Measurements from ENCODE around the gene SP100. TPM values are rescaled to one million over a fixed set of nuclear protein-coding genes. Genes with fewer than 3 reads are reported as not detected.

Gene SP100
- total and polyA plus RNA-seq, 2 of the 8 experiments (the other 6 are each of a cell fraction or from before 2014, with no cell fraction given): 0.06 to 1.1 TPM

GRCh38 chr2:230494980-230495379 is 79.0 kb downstream of the SP100 start:
- no peaks in the 10 kb centered on the region for H3K9me3 ChIP-seq (ENCODE audit: insufficient read depth in 2 of 2, low read depth in 1 of 2, low read length in 1 of 2)

More at GRCh38 chr2:230494980-230495379, 79.0 kb downstream of the SP100 start:
- ChIA-PET POLR2A (ENCODE audit: partially characterized antibody) (no interaction called here), CTCF (ENCODE audit: partially characterized antibody) (interaction anchor here (1.6 kb wide), 1 partner anchor 427 kb away, joined by 3 read pairs; the partner anchor contains the start of gene SLC16A14)
- Histone ChIP-seq H2AFZ (ENCODE audit: low read length) (no peak overlapping the region), H3K56ac (replicated peaks; ENCODE audit: insufficient read length, low read depth, low read length) (no peak overlapping the region), H3K23ac (ENCODE audit: insufficient read length) (no peak overlapping the region), H3K4me3 (ENCODE audit: extremely low read depth in 1 of 4, insufficient read depth in 2 of 4, low read depth in 3 of 4, low read length in 4 of 4) (no peak overlapping the region), H4K91ac (replicated peaks; ENCODE audit: insufficient read length, low read length) (no peak overlapping the region), H2BK120ac (replicated peaks; ENCODE audit: low read depth, low read length) (no peak overlapping the region), H4K20me1 (replicated peaks in 1 of 2; ENCODE audit: control insufficient read depth in 1 of 2, insufficient read depth in 2 of 2, low read length in 2 of 2) (no peaks in the 10 kb centered on the region), H3K23me2 (ENCODE audit: low read depth, low read length) (no peaks in the 10 kb centered on the region), H3K79me1 (ENCODE audit: low read depth, low read length) (no peaks in the 10 kb centered on the region), H4K8ac (ENCODE audit: extremely low read depth, insufficient read depth, low read length) (no peak overlapping the region), H3K27me3 (replicated peaks in 1 of 4; ENCODE audit: control insufficient read depth in 3 of 4, extremely low read depth in 1 of 4, insufficient read depth in 3 of 4, low read length in 3 of 4) (no peaks in the 10 kb centered on the region), H3K79me2 (ENCODE audit: control insufficient read depth in 1 of 2, insufficient read depth in 2 of 2, low read length in 2 of 2) (no peaks in the 10 kb centered on the region), H2BK15ac (ENCODE audit: low read length) (no peak overlapping the region), H2BK5ac (ENCODE audit: low read depth, low read length) (no peak overlapping the region), H3K4ac (replicated peaks; ENCODE audit: insufficient read length, low read depth, low read length) (no peak overlapping the region), H3K14ac (ENCODE audit: insufficient read length) (no peak overlapping the region), H3K9ac (replicated peaks in 1 of 4; ENCODE audit: extremely low read depth in 1 of 4, low read depth in 3 of 4, low read length in 3 of 4) (no peak overlapping the region), H4K5ac (ENCODE audit: insufficient read length, low read depth, low read length) (no peak overlapping the region), H3K4me1 (replicated peaks in 1 of 4; ENCODE audit: control insufficient read depth in 3 of 4, insufficient read depth in 4 of 4, low read length in 3 of 4) (no peaks in the 10 kb centered on the region), H2AK5ac (ENCODE audit: low read depth, low read length) (no peak overlapping the region), H2BK12ac (ENCODE audit: low read depth, low read length) (no peak overlapping the region), H3K4me2 (ENCODE audit: insufficient read depth in 1 of 2, low read depth in 2 of 2, low read length in 2 of 2) (no peak overlapping the region), H3K36me3 (ENCODE audit: control insufficient read depth in 2 of 4, insufficient read depth in 4 of 4, low read length in 3 of 4) (no peaks in the 10 kb centered on the region), H3K27ac (ENCODE audit: low read depth, low read length) (no peak overlapping the region), H2BK20ac (ENCODE audit: low read length) (no peak overlapping the region), H3K18ac (ENCODE audit: extremely low read depth, low read length) (no peak overlapping the region)
- DNase-seq (ENCODE audit: low read depth in 1 of 2, low spot score in 2 of 2): no peak
- WGBS, 2 experiments (ENCODE audit: extremely low coverage in 1 of 2, insufficient coverage in 1 of 2, insufficient read length in 1 of 2, insufficient replicate concordance in 2 of 2, low coverage in 1 of 2, low lambda C conversion rate in 2 of 2, missing lambda C conversion rate in 1 of 2): 82% methylated on average over 1 of the region's 1 CpG; no CpG with 5 or more reads in 1 of the 2 experiments
- FAIRE-seq: no peak
